Right lobe of liver (tissue), 6 donors: ENCODE results near the gene CCDC85C. TPM values are rescaled to one million over a fixed set of nuclear protein-coding genes. Genes with fewer than 3 reads are reported as not detected.

Experiments
- ATAC-seq, 4 donors: fragments of 200-7000 bp; cut with Tn5 transposase; one replicate each; pipeline ENCODE4 v1.9.1; 2020; ENCODE audit warnings: mild to moderate bottlenecking in 4 of 4, moderate library complexity in 4 of 4
- DNase-seq, 3 donors: peaks; one replicate each; pipeline ENCODE4 v3.0.0-alpha.2; 2020
- H3K27ac ChIP-seq, 3 donors: fragments of 200-600 bp; one replicate each; pipeline ENCODE4 v1.8.0; 2022
- H3K27me3 ChIP-seq, 2 donors: fragments of 200-600 bp; one replicate each; pipeline ENCODE4 v1.8.0; 2022
- H3K36me3 ChIP-seq, 4 donors: fragments of 200-600 bp; sonication (generic) in 1 of 4; one replicate each; pipeline versions ENCODE4 v1.5.1 to v1.8.0; 2017 to 2022; ENCODE audit warnings: control low read depth in 1 of 4
- H3K4me1 ChIP-seq, 4 donors: fragments of 200-600 bp; sonication (generic) in 1 of 4; one replicate each; pipeline versions ENCODE4 v1.5.1 to v1.8.0; 2017 to 2022; ENCODE audit warnings: control low read depth in 1 of 4
- H3K4me3 ChIP-seq, 3 donors: fragments of 200-600 bp; one replicate each; pipeline ENCODE4 v1.8.0; 2022
- H3K9me3 ChIP-seq, 4 donors: fragments of 200-600 bp; sonication (generic) in 1 of 4; one replicate each; pipeline versions ENCODE4 v1.5.1 to v1.8.0; 2017 to 2022; ENCODE audit warnings: control low read depth in 1 of 4
- CTCF ChIP-seq, 4 donors: fragments of 200-600 bp in 3 of 4; fragments of 450-650 bp in 1 of 4; IDR thresholded peaks; one replicate each; pipeline versions ENCODE4 v1.5.1 to v1.8.0; 2016 to 2022; ENCODE audit warnings: antibody characterized with exemption in 4 of 4, mild to moderate bottlenecking in 2 of 4
- POLR2A ChIP-seq: fragments of 450-650 bp; IDR thresholded peaks from one replicate; pipeline ENCODE4 v1.6.1; 2017; ENCODE audit warnings: antibody characterized with exemption, mild to moderate bottlenecking
- WGBS: methylation state at CpG from one replicate; pipeline ENCODE4 v1.1.6; 2018; ENCODE audit warnings: low coverage, low lambda C conversion rate; ENCODE audit not compliant: insufficient coverage; ENCODE audit errors: missing lambda C conversion rate; 5-methylcytosine and 5-hydroxymethylcytosine counted together
- intact Hi-C, 2 donors: fragments of 100-400 bp; cut with DNase I; formaldehyde crosslinking; loops; one replicate each; pipeline versions ENCODE4 v1.11.2 to v1.14.1; 2022
- total RNA-seq, 6 experiments: library from RNA; depleted of rRNA in 2 of 6; stranded (reverse); fragments of >200 nt in 2 of 6; fragmentation: NEBNext Ultra II Directional in 3 of 6; extraction: Animal tissue kit (Norgen Biotek cat#: 25700) in 3 of 6; gene quantifications; one replicate each; pipeline versions ENCODE4 v1.1.0 to v1.2.4, GENCODE V29; 2016 to 2023
- donor health status: DM: no; HTN: yes; CAD: no.
- donor health status: DM: no; HTN: no; CAD: no.
- donor health status: DM: no; HTN: no; CAD: no.
- donor health status: DM: no; HTN: yes; CAD: no.
- donor health status: DM: no; HTN: yes; CAD: no.

CCDC85C gene
- total RNA-seq, 6 experiments from 2014 or later = 13.6 to 32.8 (median 21.8) TPM

- DNase-seq = no peak
- no peak for TF ChIP-seq POLR2A
- no peak for TF ChIP-seq CTCF (IDR thresholded peaks at IDR 0.05)
- H3K36me3 ChIP-seq = no peaks in the 10 kb centered on the region
- no peaks in the 10 kb centered on the region for H3K27me3 ChIP-seq
- H3K27ac ChIP-seq = no peak overlapping the region
- H3K4me3 ChIP-seq = no peak overlapping the region
- no peaks in the 10 kb centered on the region for H3K9me3 ChIP-seq
- WGBS = 57% methylated on average over 9 of the region's 14 CpGs
- peaks cover 0 to 13% (median 3%) of the 10 kb centered on the region in 4 donors for H3K4me1 ChIP-seq
- no peak for ATAC-seq
- intact Hi-C loops = no loop called here
Measured at GRCh38 chr14:99531251-99532096, 72.5 kb downstream of the CCDC85C start.

- Histone ChIP-seq H3K27me3 (no peaks in the 10 kb centered on the region), H3K9me3 (no peaks in the 10 kb centered on the region), H3K36me3 (no peaks in the 10 kb centered on the region), H3K27ac (no peak overlapping the region), H3K4me1 (peaks cover 0 to 13% (median 3%) of the 10 kb centered on the region in 4 donors), H3K4me3 (no peak overlapping the region)
- ATAC-seq = peak; percentile 26 to 79 (median 67)
- WGBS = 80% methylated on average over 1 of the region's 19 CpGs
- TF ChIP-seq POLR2A (no peak), CTCF (IDR thresholded peaks at IDR 0.05) (no peak)
- DNase-seq = peak in 1 of 3 donors; percentile 70
- intact Hi-C loops = no loop called here
Measured at GRCh38 chr14:99530407-99531155, 73.4 kb downstream of the CCDC85C start.

- intact Hi-C loops = no loop called here
- TF ChIP-seq POLR2A = no peak
- peak in 3 of 4 donors; percentile 10 to 39 (median 31) for TF ChIP-seq CTCF (IDR thresholded peaks at IDR 0.05)
- ATAC-seq (peak; percentile 34 to 64 (median 60)), DNase-seq (no peak)
- no peak overlapping the region for H3K4me3 ChIP-seq
- peaks cover 0 to 13% (median 3%) of the 10 kb centered on the region in 4 donors for H3K4me1 ChIP-seq
- H3K36me3 ChIP-seq = no peaks in the 10 kb centered on the region
- H3K9me3 ChIP-seq = no peaks in the 10 kb centered on the region
- WGBS = no CpG with 5 or more reads among the region's 4 CpGs
- H3K27ac ChIP-seq = no peak overlapping the region
- no peaks in the 10 kb centered on the region for H3K27me3 ChIP-seq
Measured at GRCh38 chr14:99529899-99530298, 74.1 kb downstream of the CCDC85C start.

- Histone ChIP-seq H3K36me3 (no peaks in the 10 kb centered on the region), H3K4me1 (peaks cover 0 to 13% (median 3%) of the 10 kb centered on the region in 4 donors), H3K4me3 (no peak overlapping the region), H3K9me3 (no peaks in the 10 kb centered on the region), H3K27ac (no peak overlapping the region), H3K27me3 (no peaks in the 10 kb centered on the region)
- 94% methylated on average over 6 of the region's 19 CpGs for WGBS
- TF ChIP-seq CTCF (IDR thresholded peaks at IDR 0.05) = no peak
- no peak for TF ChIP-seq POLR2A
- no peak for DNase-seq
- no peak for ATAC-seq
- intact Hi-C loops = no loop called here
Measured at GRCh38 chr14:99527427-99528076, 76.5 kb downstream of the CCDC85C start.
